Mesenchymal stem cell (in vitro differentiated cells and primary cell): ENCODE data around the gene EBLN2.

Experiments
- DNase-seq: peaks from one replicate; pipeline ENCODE4 v3.0.0-alpha.2; 2013
- H2AFZ ChIP-seq: one replicate; pipeline ENCODE4 v1.6.1; 2013; ENCODE audit warnings: low read depth, mild to moderate bottlenecking, control low read depth, inconsistent platforms, low read length, moderate library complexity
- H2AK5ac ChIP-seq: 2 replicates; pipeline ENCODE4 v1.6.1; 2013; ENCODE audit warnings: low read length, moderate library complexity, mild to moderate bottlenecking, inconsistent platforms; ENCODE audit not compliant: severe bottlenecking
- H2BK120ac ChIP-seq: one replicate; pipeline ENCODE4 v1.6.1; 2013; ENCODE audit warnings: low read depth, mild to moderate bottlenecking, inconsistent platforms, low read length, moderate library complexity
- H2BK12ac ChIP-seq, 2 experiments: one replicate each; pipeline ENCODE4 v1.6.1; 2013; ENCODE audit warnings: inconsistent platforms in 2 of 2, low read length in 2 of 2, mild to moderate bottlenecking in 2 of 2, moderate library complexity in 2 of 2, control low read depth in 1 of 2
- H2BK15ac ChIP-seq: one replicate; pipeline ENCODE4 v1.6.1; 2013; ENCODE audit warnings: mild to moderate bottlenecking, low read depth, inconsistent platforms; ENCODE audit not compliant: poor library complexity, severe bottlenecking
- H2BK5ac ChIP-seq: 2 replicates; pipeline ENCODE4 v1.6.1; 2013; ENCODE audit warnings: low read depth, mild to moderate bottlenecking, low read length, control low read depth, inconsistent platforms; ENCODE audit not compliant: poor library complexity, severe bottlenecking
- H3K14ac ChIP-seq, 2 experiments: one replicate each; pipeline ENCODE4 v1.6.1; 2013; ENCODE audit warnings: inconsistent platforms in 2 of 2, low read length in 2 of 2, control low read depth in 1 of 2, mild to moderate bottlenecking in 1 of 2, moderate library complexity in 1 of 2
- H3K18ac ChIP-seq, 2 experiments: one replicate each; pipeline ENCODE4 v1.6.1; 2013; ENCODE audit warnings: inconsistent platforms in 2 of 2, low read length in 2 of 2, control low read depth in 1 of 2, low read depth in 1 of 2, mild to moderate bottlenecking in 1 of 2
- H3K23ac ChIP-seq, 2 experiments: one replicate each; pipeline ENCODE4 v1.6.1; 2013; ENCODE audit warnings: inconsistent platforms in 2 of 2, low read length in 2 of 2, mild to moderate bottlenecking in 2 of 2, moderate library complexity in 2 of 2, control low read depth in 1 of 2
- H3K27ac ChIP-seq: 2 replicates; pipeline ENCODE4 v1.5.1; 2013; ENCODE audit warnings: mild to moderate bottlenecking, moderate library complexity, low read length, control low read depth, inconsistent platforms; ENCODE audit not compliant: poor library complexity, severe bottlenecking
- H3K27me3 ChIP-seq, 2 experiments: 2 replicates each; pipeline versions ENCODE4 v1.6.1 to v1.7.0; 2013; ENCODE audit warnings: low read length in 2 of 2, mild to moderate bottlenecking in 2 of 2, moderate library complexity in 2 of 2, control low read depth in 1 of 2, inconsistent platforms in 1 of 2; ENCODE audit not compliant: control insufficient read depth in 1 of 2, insufficient read depth in 1 of 2
- H3K36me3 ChIP-seq, 2 experiments: 2 replicates each; pipeline versions ENCODE4 v1.6.1 to v1.7.0; 2013; ENCODE audit warnings: low read length in 2 of 2, control low read depth in 1 of 2, inconsistent platforms in 1 of 2, low read depth in 1 of 2, mild to moderate bottlenecking in 1 of 2; ENCODE audit not compliant: insufficient read depth in 2 of 2, control insufficient read depth in 1 of 2
- H3K4ac ChIP-seq, 2 experiments: one replicate each; pipeline ENCODE4 v1.6.1; 2013; ENCODE audit warnings: inconsistent platforms in 2 of 2, low read length in 2 of 2, mild to moderate bottlenecking in 2 of 2, moderate library complexity in 2 of 2, control low read depth in 1 of 2, low read depth in 1 of 2
- H3K4me1 ChIP-seq: 2 replicates; pipeline ENCODE4 v1.6.1; 2013; ENCODE audit warnings: low read depth, low read length, control low read depth; ENCODE audit not compliant: control insufficient read depth, insufficient read depth
- H3K4me2 ChIP-seq: 2 replicates; pipeline ENCODE4 v1.6.1; 2013; ENCODE audit warnings: low read length, mild to moderate bottlenecking, inconsistent platforms; ENCODE audit not compliant: poor library complexity, severe bottlenecking
- H3K4me3 ChIP-seq, 2 experiments: 2 replicates each; pipeline versions ENCODE4 v1.5.1 to v1.7.0; 2013; ENCODE audit warnings: low read length in 2 of 2, mild to moderate bottlenecking in 2 of 2, control low read depth in 1 of 2, low read depth in 1 of 2; ENCODE audit not compliant: insufficient read depth in 1 of 2
- H3K79me1 ChIP-seq: replicated peaks from 2 replicates; pipeline ENCODE4 v1.6.1; 2013; ENCODE audit warnings: mild to moderate bottlenecking, control low read depth, low read length, inconsistent platforms; ENCODE audit not compliant: poor library complexity, severe bottlenecking
- H3K9ac ChIP-seq: 2 replicates; pipeline ENCODE4 v1.7.0; 2013; ENCODE audit warnings: mild to moderate bottlenecking, low read length, moderate library complexity
- H3K9me3 ChIP-seq: 2 replicates; pipeline ENCODE4 v1.7.0; 2013; ENCODE audit warnings: mild to moderate bottlenecking, low read length; ENCODE audit not compliant: control insufficient read depth
- H4K8ac ChIP-seq: one replicate; pipeline ENCODE4 v1.6.1; 2013; ENCODE audit warnings: inconsistent platforms, mild to moderate bottlenecking, low read length, moderate library complexity
- H4K91ac ChIP-seq: one replicate; pipeline ENCODE4 v1.6.1; 2013; ENCODE audit warnings: mild to moderate bottlenecking, low read length, inconsistent platforms
- WGBS: methylation state at CpG from one replicate; pipeline ENCODE4 v1.1.7; 2013; ENCODE audit warnings: mixed read lengths; 5-methylcytosine and 5-hydroxymethylcytosine counted together

The EBLN2 gene

DNA sequence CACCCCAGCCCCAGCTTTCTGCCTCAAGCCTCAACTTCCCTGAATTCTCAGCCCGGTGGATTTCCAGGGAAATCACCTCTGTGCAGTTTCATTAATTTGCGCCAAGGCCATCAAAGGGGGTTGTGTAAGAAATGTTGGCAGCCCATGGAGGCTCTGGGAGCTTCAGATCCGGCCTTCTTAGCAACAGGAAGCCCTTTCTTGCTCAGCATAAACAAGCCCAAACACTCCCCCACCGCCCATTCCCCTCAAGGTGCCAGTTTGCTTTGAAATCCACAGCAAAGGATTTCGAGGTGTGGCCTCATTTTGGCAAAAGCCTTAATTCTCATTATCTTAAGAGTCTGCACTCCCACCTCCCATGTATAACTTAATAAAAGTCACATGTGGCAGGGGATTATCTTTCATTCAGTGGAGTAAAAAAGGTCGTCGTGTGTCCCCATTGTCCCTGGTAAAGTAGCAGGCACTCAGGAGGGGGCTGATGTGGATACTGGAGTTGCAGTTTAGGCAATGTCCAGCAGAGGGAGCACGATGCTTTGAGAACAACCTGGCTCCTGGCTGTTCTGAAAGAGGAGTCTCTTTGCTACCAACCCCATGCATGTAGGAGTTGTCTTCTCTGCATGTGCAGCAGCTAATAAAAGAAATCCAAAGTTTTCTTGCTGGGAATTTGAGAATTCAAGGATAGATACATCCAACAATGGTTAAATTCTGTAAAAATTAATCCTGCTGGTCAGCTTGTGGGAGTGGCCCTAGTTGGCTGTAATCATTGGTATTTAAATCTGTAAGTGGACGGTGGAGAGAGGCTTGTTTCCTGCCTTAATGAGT lies 39.5 kb downstream of the EBLN2 start:
- Histone ChIP-seq H3K4me1 (no peaks in the 10 kb centered on the region), H3K27ac (no peak overlapping the region), H3K27me3 (peaks cover 0 to 5% of the 10 kb centered on the region in 2 experiments), H3K23ac (no peak overlapping the region), H3K14ac (no peak overlapping the region), H3K18ac (no peak overlapping the region), H3K4me2 (no peak overlapping the region), H4K91ac (no peak overlapping the region), H3K36me3 (no peaks in the 10 kb centered on the region), H2BK15ac (no peak overlapping the region), H3K9ac (no peak overlapping the region), H4K8ac (no peak overlapping the region), H2BK5ac (no peak overlapping the region), H2BK120ac (no peak overlapping the region), H3K4ac (no peak overlapping the region), H2AK5ac (no peak overlapping the region), H2BK12ac (no peak overlapping the region), H3K9me3 (no peaks in the 10 kb centered on the region), H3K79me1 (no peaks in the 10 kb centered on the region), H2AFZ (no peak overlapping the region), H3K4me3 (no peak overlapping the region)
- DNase-seq: peak; percentile 77
- 33% methylated on average over 8 of the region's 9 CpGs for WGBS

- Histone ChIP-seq H4K8ac (no peak overlapping the region), H3K18ac (no peak overlapping the region), H3K4me3 (no peak overlapping the region), H2AK5ac (no peak overlapping the region), H3K9me3 (no peaks in the 10 kb centered on the region), H2BK5ac (no peak overlapping the region), H3K36me3 (no peaks in the 10 kb centered on the region), H3K23ac (no peak overlapping the region), H4K91ac (no peak overlapping the region), H2BK12ac (no peak overlapping the region), H3K4ac (no peak overlapping the region), H2BK120ac (no peak overlapping the region), H3K79me1 (no peaks in the 10 kb centered on the region), H3K14ac (no peak overlapping the region), H3K27ac (no peak overlapping the region), H2BK15ac (no peak overlapping the region), H3K4me1 (no peaks in the 10 kb centered on the region), H2AFZ (no peak overlapping the region), H3K9ac (no peak overlapping the region), H3K4me2 (no peak overlapping the region), H3K27me3 (peaks cover 0 to 5% of the 10 kb centered on the region in 2 experiments)
- no peak for DNase-seq
- 88% methylated on average over 1 of the region's 2 CpGs for WGBS
These were observed 40.4 kb downstream of the EBLN2 start for GRCh38 chr3:73101881-73102280.

GRCh38 chr3:73107215-73107614 lies 45.8 kb downstream of the EBLN2 start:
- no peak overlapping the region for H2BK15ac ChIP-seq
- no peak overlapping the region for H2AFZ ChIP-seq
- H3K27ac ChIP-seq: no peak overlapping the region
- no peak overlapping the region for H4K8ac ChIP-seq
- H3K4me2 ChIP-seq: no peak overlapping the region
- no peak overlapping the region for H3K9ac ChIP-seq
- no peak overlapping the region for H2BK120ac ChIP-seq
- DNase-seq: no peak
- no peak overlapping the region for H3K4me3 ChIP-seq
- H4K91ac ChIP-seq: no peak overlapping the region
- H3K23ac ChIP-seq: no peak overlapping the region
- H2AK5ac ChIP-seq: no peak overlapping the region
- no peak overlapping the region for H3K14ac ChIP-seq
- H3K9me3 ChIP-seq: no peaks in the 10 kb centered on the region
- H3K36me3 ChIP-seq: no peaks in the 10 kb centered on the region
- WGBS: 99% methylated on average over 3 of the region's 3 CpGs
- no peaks in the 10 kb centered on the region for H3K4me1 ChIP-seq
- H3K27me3 ChIP-seq: peaks cover 4 to 13% of the 10 kb centered on the region in 2 experiments
- no peak overlapping the region for H2BK5ac ChIP-seq
- H2BK12ac ChIP-seq: no peak overlapping the region
- no peak overlapping the region for H3K18ac ChIP-seq
- no peaks in the 10 kb centered on the region for H3K79me1 ChIP-seq
- no peak overlapping the region for H3K4ac ChIP-seq

GRCh38 chr3:73107676-73108187 lies 46.3 kb downstream of the EBLN2 start:
- Histone ChIP-seq H2AK5ac (no peak overlapping the region), H2BK120ac (no peak overlapping the region), H2BK15ac (no peak overlapping the region), H3K4ac (no peak overlapping the region), H3K9ac (no peak overlapping the region), H3K27ac (no peak overlapping the region), H2AFZ (no peak overlapping the region), H3K4me1 (no peaks in the 10 kb centered on the region), H3K23ac (no peak overlapping the region), H3K27me3 (peaks cover 4 to 13% of the 10 kb centered on the region in 2 experiments), H2BK5ac (no peak overlapping the region), H3K36me3 (no peaks in the 10 kb centered on the region), H3K9me3 (no peaks in the 10 kb centered on the region), H4K8ac (no peak overlapping the region), H3K4me2 (no peak overlapping the region), H4K91ac (no peak overlapping the region), H3K18ac (no peak overlapping the region), H3K4me3 (no peak overlapping the region), H3K14ac (no peak overlapping the region), H2BK12ac (no peak overlapping the region), H3K79me1 (no peaks in the 10 kb centered on the region)
- 76% methylated on average over 5 of the region's 5 CpGs for WGBS
- DNase-seq: no peak
